WTC11 (cell line): Measurements from ENCODE around the gene RAB12. TPM values are rescaled to one million over a fixed set of nuclear protein-coding genes. Genes with fewer than 3 reads are reported as not detected.

ENCODE experiments used
- ATAC-seq: fragments of 200-7000 bp; cut with Tn5 transposase; 2 replicates; pipeline ENCODE4 v1.10.0; 2021; ENCODE audit warnings: mild to moderate bottlenecking, moderate library complexity
- CTCF ChIA-PET: fragments of 300-600 bp; sonication (Branson Sonifier 250); formaldehyde crosslinking; loops from one replicate; lab custom pipeline; 2021; ENCODE audit warnings: antibody characterized with exemption; lab: Charles Lee
- POLR2A ChIA-PET: fragments of 350-600 bp; sonication (Branson Sonifier 250); formaldehyde crosslinking; loops from one replicate; lab custom pipeline; 2021; ENCODE audit warnings: antibody characterized with exemption; lab: Charles Lee
- DNase-seq: peaks from one replicate; pipeline ENCODE4 v3.0.0; 2021; ENCODE audit warnings: low spot score
- H3K27ac Mint-ChIP-seq: 2 replicates; pipeline ENCODE4 v1.8.0; 2021; ENCODE audit warnings: mixed read lengths
- H3K27me3 Mint-ChIP-seq: 2 replicates; pipeline ENCODE4 v1.8.0; 2021; ENCODE audit warnings: low read depth, mild to moderate bottlenecking, moderate library complexity, mixed read lengths
- H3K36me3 Mint-ChIP-seq: 2 replicates; pipeline ENCODE4 v1.8.0; 2021; ENCODE audit warnings: mixed read lengths
- H3K4me1 Mint-ChIP-seq: 2 replicates; pipeline ENCODE4 v1.8.0; 2022; ENCODE audit warnings: mixed read lengths
- H3K4me3 Mint-ChIP-seq: 2 replicates; pipeline ENCODE4 v1.8.0; 2021; ENCODE audit warnings: mild to moderate bottlenecking, moderate library complexity, mixed read lengths
- H3K9me3 Mint-ChIP-seq: 2 replicates; pipeline ENCODE4 v1.8.0; 2021; ENCODE audit warnings: mixed read lengths
- AFF4 ChIP-seq: sonication (generic); formaldehyde crosslinking; IDR thresholded peaks from 2 replicates; pipeline ENCODE4 v1.8.1; 2023; ENCODE audit warnings: mild to moderate bottlenecking, missing genetic modification reagents, borderline replicate concordance
- AR ChIP-seq: fragments of 250-450 bp; sonication (Bioruptor Pico); IDR thresholded peaks from 2 replicates; pipeline ENCODE4 v1.9.0; 2021; ENCODE audit warnings: mild to moderate bottlenecking
- ARID4B ChIP-seq: sonication (generic); formaldehyde crosslinking; IDR thresholded peaks from 2 replicates; pipeline ENCODE4 v1.8.0; 2023; ENCODE audit warnings: missing genetic modification reagents, mild to moderate bottlenecking, borderline replicate concordance
- ATF1 ChIP-seq: sonication (generic); formaldehyde crosslinking; IDR thresholded peaks from 2 replicates; pipeline ENCODE4 v1.8.1; 2023; ENCODE audit warnings: mild to moderate bottlenecking, moderate library complexity, missing genetic modification reagents
- CDX4 ChIP-seq: fragments of 250-450 bp; sonication (Bioruptor Pico); IDR thresholded peaks from 2 replicates; pipeline ENCODE4 v1.9.0; 2021; ENCODE audit warnings: moderate library complexity, mild to moderate bottlenecking, inconsistent platforms, borderline replicate concordance
- CREB1 ChIP-seq: sonication (generic); formaldehyde crosslinking; IDR thresholded peaks from 2 replicates; pipeline ENCODE4 v1.8.0; 2023; ENCODE audit warnings: mild to moderate bottlenecking, missing genetic modification reagents
- GRHL2 ChIP-seq: fragments of 250-450 bp; sonication (Bioruptor Pico); IDR thresholded peaks from 2 replicates; pipeline ENCODE4 v1.8.0; 2022; ENCODE audit warnings: mild to moderate bottlenecking, moderate library complexity; ENCODE audit not compliant: insufficient replicate concordance, severe bottlenecking
- GTF2I ChIP-seq: fragments of 250-450 bp; sonication (Bioruptor Pico); conservative IDR thresholded peaks from 2 replicates; pipeline ENCODE4 v1.4.0; 2021; ENCODE audit warnings: mild to moderate bottlenecking
- JAZF1 ChIP-seq: fragments of 250-450 bp; sonication (Bioruptor Pico); IDR thresholded peaks from 2 replicates; pipeline ENCODE4 v1.9.0; 2021; ENCODE audit warnings: moderate library complexity, mild to moderate bottlenecking, inconsistent platforms
- MYBL2 ChIP-seq: sonication (generic); formaldehyde crosslinking; IDR thresholded peaks from 2 replicates; pipeline ENCODE4 v1.8.1; 2023; ENCODE audit warnings: mild to moderate bottlenecking, moderate library complexity, missing genetic modification reagents
- NFATC4 ChIP-seq: fragments of 250-450 bp; sonication (Bioruptor Pico); IDR thresholded peaks from 2 replicates; pipeline ENCODE4 v1.9.0; 2021; ENCODE audit warnings: mild to moderate bottlenecking
- NR1H2 ChIP-seq: sonication (generic); formaldehyde crosslinking; IDR thresholded peaks from 2 replicates; pipeline ENCODE4 v1.9.0; 2021; ENCODE audit warnings: mild to moderate bottlenecking, moderate library complexity, missing genetic modification reagents
- NR2C2 ChIP-seq: sonication (generic); formaldehyde crosslinking; IDR thresholded peaks from 2 replicates; pipeline ENCODE4 v1.8.0; 2022; ENCODE audit warnings: mild to moderate bottlenecking, missing genetic modification reagents
- SMAD4 ChIP-seq: sonication (generic); formaldehyde crosslinking; IDR thresholded peaks from 2 replicates; pipeline ENCODE4 v1.8.0; 2022; ENCODE audit warnings: mild to moderate bottlenecking, missing genetic modification reagents
- TEAD4 ChIP-seq: sonication (generic); formaldehyde crosslinking; IDR thresholded peaks from 2 replicates; pipeline ENCODE4 v1.8.0; 2022; ENCODE audit warnings: mild to moderate bottlenecking, missing genetic modification reagents
- USF1 ChIP-seq: sonication (generic); formaldehyde crosslinking; IDR thresholded peaks from 2 replicates; pipeline ENCODE4 v1.8.0; 2022; ENCODE audit warnings: mild to moderate bottlenecking, missing genetic modification reagents
- ZBTB43 ChIP-seq: sonication (generic); formaldehyde crosslinking; IDR thresholded peaks from 2 replicates; pipeline ENCODE4 v1.8.1; 2023; ENCODE audit warnings: mild to moderate bottlenecking, missing genetic modification reagents
- ZNF263 ChIP-seq: sonication (generic); formaldehyde crosslinking; IDR thresholded peaks from 2 replicates; pipeline ENCODE4 v1.8.1; 2022; ENCODE audit warnings: low read depth, mild to moderate bottlenecking, moderate library complexity, missing genetic modification reagents
- total RNA-seq: library from RNA; stranded (reverse); gene quantifications from 3 replicates; pipeline ENCODE4 v1.2.3, GENCODE V29; 2021

Gene RAB12
- total RNA-seq, 1 experiment from 2014 or later: 69.3 TPM

GRCh38 chr18:8611916-8612576 lies 2.8 kb downstream of the RAB12 start:
- H3K27ac Mint-ChIP-seq: peak overlapping the region; percentile 91
- CTCF ChIA-PET: interaction anchor here (0.9 kb wide), 1 partner anchor 85 kb away, joined by 3 read pairs; no protein-coding TSS in a partner anchor
- peaks cover 13% of the 10 kb centered on the region for H3K27me3 Mint-ChIP-seq
- no peak for DNase-seq
- H3K9me3 Mint-ChIP-seq: no peaks in the 10 kb centered on the region
- TF ChIP-seq GTF2I (CRISPR knock-in tag) (no peak), ARID4B (no peak), JAZF1 (CRISPR knock-in tag) (no peak), AR (no peak), NR1H2 (CRISPR knock-in tag) (no peak), ATF1 (CRISPR knock-in tag) (no peak), ZBTB43 (no peak), ZNF263 (no peak), NR2C2 (CRISPR knock-in tag) (no peak), GRHL2 (CRISPR knock-in tag) (no peak), CDX4 (CRISPR knock-in tag) (no peak), SMAD4 (CRISPR knock-in tag) (no peak), CREB1 (CRISPR knock-in tag) (no peak), NFATC4 (CRISPR knock-in tag) (no peak), AFF4 (CRISPR knock-in tag) (no peak), USF1 (CRISPR knock-in tag) (no peak), MYBL2 (no peak), TEAD4 (CRISPR knock-in tag) (no peak)
- TF ChIP-seq, all 79 proteins: peak for 0
- H3K36me3 Mint-ChIP-seq: peaks cover 34% of the 10 kb centered on the region
- POLR2A ChIA-PET: no interaction called here
- H3K4me3 Mint-ChIP-seq: peak overlapping the region; percentile 86
- no peak; the same call in 1 of the 2 replicates for ATAC-seq
- peaks cover 79% of the 10 kb centered on the region for H3K4me1 Mint-ChIP-seq
